Sigmoid colon (tissue), 7 donors: ENCODE measurements around the gene RND3. TPM values are rescaled to one million over a fixed set of nuclear protein-coding genes. Genes with fewer than 3 reads are reported as not detected.

Experiments used
- DNase-seq: peaks from one replicate; pipeline ENCODE4 v3.0.0-alpha.2; 2019
- H3K27ac ChIP-seq, 4 donors: fragments of 200-600 bp; sonication (generic); one replicate each; pipeline ENCODE4 v1.5.1; 2016 to 2019; ENCODE audit warnings: mild to moderate bottlenecking in 1 of 4
- H3K27me3 ChIP-seq, 3 donors: fragments of 200-600 bp; sonication (generic); one replicate each; pipeline ENCODE4 v1.5.1; 2019; ENCODE audit warnings: mild to moderate bottlenecking in 1 of 3
- H3K36me3 ChIP-seq, 4 donors: fragments of 200-600 bp; sonication (generic); one replicate each; pipeline ENCODE4 v1.5.1; 2016 to 2019
- H3K4me1 ChIP-seq, 4 donors: fragments of 200-600 bp; sonication (generic); one replicate each; pipeline ENCODE4 v1.5.1; 2017 to 2019
- H3K4me3 ChIP-seq, 4 donors: fragments of 200-600 bp; sonication (generic); one replicate each; pipeline ENCODE4 v1.5.1; 2017 to 2019; ENCODE audit warnings: mild to moderate bottlenecking in 2 of 4, moderate library complexity in 1 of 4
- H3K9me3 ChIP-seq, 4 donors: fragments of 200-600 bp in 3 of 4; sonication (generic) in 3 of 4; one replicate each; pipeline versions ENCODE4 v1.5.1 to v1.6.1; 2013 to 2019
- EP300 ChIP-seq, 4 donors: sonication (generic); formaldehyde crosslinking; IDR thresholded peaks; one replicate each; pipeline ENCODE4 v1.6.1; 2017; ENCODE audit warnings: antibody characterized with exemption in 4 of 4
- POLR2A ChIP-seq, 2 donors: fragments of 450-650 bp; IDR thresholded peaks; one replicate each; pipeline ENCODE4 v1.6.1; 2016; ENCODE audit warnings: antibody characterized with exemption in 2 of 2, mild to moderate bottlenecking in 2 of 2, moderate library complexity in 2 of 2
- POLR2AphosphoS5 ChIP-seq, 4 donors: sonication (generic); formaldehyde crosslinking; IDR thresholded peaks; one replicate each; pipeline ENCODE4 v1.6.1; 2017; ENCODE audit warnings: antibody characterized with exemption in 4 of 4
- WGBS, 2 donors: extraction: QIAGEN DNeasy Blood & Tissue Kit; methylation state at CpG; one replicate each; pipeline ENCODE4 v1.1.7; 2013; 5-methylcytosine and 5-hydroxymethylcytosine counted together
- intact Hi-C: fragments of 100-400 bp; cut with DNase I; formaldehyde crosslinking; loops from one replicate; pipeline ENCODE4 v1.15.1; 2023
- polyA plus RNA-seq, 3 donors: library from polyadenylated mRNA; stranded (reverse); fragments of 200-250 nt; gene quantifications; one replicate each; pipeline ENCODE4 v1.2.3, GENCODE V29; 2013
- total RNA-seq, 4 donors: library from RNA; depleted of rRNA; stranded (reverse); fragments of >200 nt; gene quantifications; one replicate each; pipeline ENCODE4 v1.1.0, GENCODE V29; 2016
- TF ChIP-seq, protein P1 (sequence below), 4 experiments: fragments of 450-650 bp in 3 of 4; fragments of 200-600 bp in 1 of 4; IDR thresholded peaks; one replicate each; pipeline ENCODE4 v1.5.1; 2016 to 2019; ENCODE audit warnings: antibody characterized with exemption in 4 of 4, mild to moderate bottlenecking in 3 of 4, moderate library complexity in 2 of 4
- donor health status: healthy with polysubstance abuse.
- donor health status: Bipolar disorder and iron deficiency.
- donor health status: healthy.

The RND3 gene
- total and polyA plus RNA-seq, 7 donors, result 22.3 to 171 (median 31.3) TPM

DNA sequence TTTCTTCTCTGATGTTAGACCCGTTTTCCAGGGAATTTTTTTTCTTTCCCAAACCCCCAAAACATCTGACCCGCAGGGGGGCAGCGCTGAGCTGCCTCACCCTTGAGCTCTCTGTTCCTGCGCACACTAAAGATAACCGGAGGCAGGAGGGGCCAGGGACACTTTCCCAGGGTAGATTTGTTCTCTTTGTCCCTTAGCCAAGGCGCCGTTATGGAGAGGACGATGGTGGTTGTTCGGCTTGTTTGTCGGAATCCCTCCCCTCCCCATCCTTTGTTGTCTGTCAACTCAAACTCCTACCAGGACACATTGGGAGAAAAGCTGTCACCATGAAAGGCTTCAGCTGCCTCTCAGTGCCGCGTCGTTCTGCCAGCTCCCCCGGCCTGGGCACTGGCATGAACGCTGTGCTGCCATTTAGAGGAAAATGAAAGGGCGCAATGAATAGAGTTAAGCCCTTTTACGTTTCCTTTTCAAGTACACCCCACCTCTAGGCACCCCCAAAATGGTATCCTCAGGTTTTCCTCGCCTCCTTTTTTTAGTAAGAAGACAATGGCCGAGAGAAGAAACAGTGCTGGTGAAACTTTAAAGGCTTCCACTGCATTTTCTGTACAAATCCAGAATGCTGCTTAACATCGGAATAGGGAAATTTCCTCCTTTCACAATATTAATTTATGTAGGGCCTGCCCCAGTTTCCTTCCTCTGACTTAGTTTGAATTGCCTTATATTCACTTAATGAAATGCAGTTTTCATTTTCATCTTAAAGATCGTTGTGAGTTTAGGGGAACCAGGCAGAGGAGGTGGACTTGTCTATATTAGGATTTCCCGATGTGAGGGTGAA lies 62.1 kb downstream of the RND3 start:
- Histone ChIP-seq H3K36me3 (no peaks in the 10 kb centered on the region), H3K9me3 (no peaks in the 10 kb centered on the region), H3K27ac (no peak overlapping the region), H3K27me3 (no peaks in the 10 kb centered on the region), H3K4me1 (no peaks in the 10 kb centered on the region), H3K4me3 (no peak overlapping the region)
- WGBS, 2 donors, result 67 to 90% methylated on average over 22 of the region's 22 CpGs
- intact Hi-C loops, result no loop called here
- DNase-seq, result no peak
- TF ChIP-seq POLR2AphosphoS5 (IDR thresholded peaks at IDR 0.05), result no peak
- TF ChIP-seq EP300 (IDR thresholded peaks at IDR 0.05), result no peak
- no peak for TF ChIP-seq POLR2A (IDR thresholded peaks at IDR 0.05)
- TF ChIP-seq, protein P1, sequence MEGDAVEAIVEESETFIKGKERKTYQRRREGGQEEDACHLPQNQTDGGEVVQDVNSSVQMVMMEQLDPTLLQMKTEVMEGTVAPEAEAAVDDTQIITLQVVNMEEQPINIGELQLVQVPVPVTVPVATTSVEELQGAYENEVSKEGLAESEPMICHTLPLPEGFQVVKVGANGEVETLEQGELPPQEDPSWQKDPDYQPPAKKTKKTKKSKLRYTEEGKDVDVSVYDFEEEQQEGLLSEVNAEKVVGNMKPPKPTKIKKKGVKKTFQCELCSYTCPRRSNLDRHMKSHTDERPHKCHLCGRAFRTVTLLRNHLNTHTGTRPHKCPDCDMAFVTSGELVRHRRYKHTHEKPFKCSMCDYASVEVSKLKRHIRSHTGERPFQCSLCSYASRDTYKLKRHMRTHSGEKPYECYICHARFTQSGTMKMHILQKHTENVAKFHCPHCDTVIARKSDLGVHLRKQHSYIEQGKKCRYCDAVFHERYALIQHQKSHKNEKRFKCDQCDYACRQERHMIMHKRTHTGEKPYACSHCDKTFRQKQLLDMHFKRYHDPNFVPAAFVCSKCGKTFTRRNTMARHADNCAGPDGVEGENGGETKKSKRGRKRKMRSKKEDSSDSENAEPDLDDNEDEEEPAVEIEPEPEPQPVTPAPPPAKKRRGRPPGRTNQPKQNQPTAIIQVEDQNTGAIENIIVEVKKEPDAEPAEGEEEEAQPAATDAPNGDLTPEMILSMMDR (IDR thresholded peaks at IDR 0.05), result no peak

DNA sequence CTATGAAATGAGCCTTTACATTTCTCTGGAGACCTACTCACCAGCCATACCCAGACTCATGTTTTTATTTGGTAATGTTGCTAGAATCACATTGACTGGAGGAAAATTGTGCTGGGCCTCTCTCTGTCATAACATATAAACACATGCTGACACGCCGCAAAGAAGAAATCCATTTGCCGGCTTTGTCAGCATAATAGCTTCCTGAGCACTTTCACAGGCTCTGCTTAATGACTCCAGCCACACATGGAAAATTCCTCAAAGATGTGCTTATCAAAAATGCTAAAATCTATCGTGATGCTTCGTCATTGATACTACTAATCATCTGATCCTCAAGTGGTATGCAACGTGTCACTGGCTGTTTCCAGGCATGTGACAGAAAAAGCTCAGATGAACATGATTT lies 63.1 kb downstream of the RND3 start:
- TF ChIP-seq, protein P1 (IDR thresholded peaks at IDR 0.05), result no peak
- no peak for TF ChIP-seq POLR2AphosphoS5 (IDR thresholded peaks at IDR 0.05)
- no peak for TF ChIP-seq EP300 (IDR thresholded peaks at IDR 0.05)
- TF ChIP-seq POLR2A (IDR thresholded peaks at IDR 0.05), result no peak
- WGBS, 2 donors, result 68 to 90% methylated on average over 6 of the region's 6 CpGs
- Histone ChIP-seq H3K4me1 (no peaks in the 10 kb centered on the region), H3K9me3 (no peaks in the 10 kb centered on the region), H3K27ac (no peak overlapping the region), H3K36me3 (no peaks in the 10 kb centered on the region), H3K27me3 (no peaks in the 10 kb centered on the region), H3K4me3 (no peak overlapping the region)
- DNase-seq, result no peak
- intact Hi-C loops, result no loop called here

DNA sequence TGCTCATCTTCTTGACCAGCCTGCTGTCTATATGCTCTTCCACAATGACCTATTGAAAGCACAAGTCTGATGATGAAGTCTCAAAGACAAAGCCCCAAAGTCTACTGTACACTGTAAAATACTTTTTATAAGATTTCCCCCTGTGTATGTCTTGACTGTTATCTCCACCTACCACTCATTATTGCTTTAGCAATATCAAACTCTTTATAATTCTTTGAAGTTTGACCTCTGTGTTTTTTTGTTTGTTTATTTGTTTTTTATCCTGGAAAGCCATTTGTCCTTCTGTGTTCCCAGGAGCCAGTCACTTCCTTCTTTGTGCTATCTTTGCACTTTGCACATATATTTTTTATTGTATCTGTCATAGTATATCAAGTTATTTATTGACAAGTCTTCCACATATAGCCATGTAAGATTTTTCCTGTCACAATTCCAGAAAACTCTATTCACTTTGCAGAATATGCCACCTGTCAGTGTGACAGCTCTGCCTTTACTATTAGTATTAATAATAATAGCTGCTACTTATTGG lies 66.3 kb downstream of the RND3 start:
- intact Hi-C loops, result no loop called here
- H3K36me3 ChIP-seq, result no peaks in the 10 kb centered on the region
- no peak for DNase-seq
- no peaks in the 10 kb centered on the region for H3K27me3 ChIP-seq
- no peaks in the 10 kb centered on the region for H3K9me3 ChIP-seq
- H3K4me3 ChIP-seq, result no peak overlapping the region
- H3K27ac ChIP-seq, result no peak overlapping the region
- TF ChIP-seq EP300 (IDR thresholded peaks at IDR 0.05), result no peak
- TF ChIP-seq POLR2A (IDR thresholded peaks at IDR 0.05), result no peak
- no peak for TF ChIP-seq POLR2AphosphoS5 (IDR thresholded peaks at IDR 0.05)
- TF ChIP-seq, protein P1 (IDR thresholded peaks at IDR 0.05), result no peak
- H3K4me1 ChIP-seq, result no peaks in the 10 kb centered on the region

DNA sequence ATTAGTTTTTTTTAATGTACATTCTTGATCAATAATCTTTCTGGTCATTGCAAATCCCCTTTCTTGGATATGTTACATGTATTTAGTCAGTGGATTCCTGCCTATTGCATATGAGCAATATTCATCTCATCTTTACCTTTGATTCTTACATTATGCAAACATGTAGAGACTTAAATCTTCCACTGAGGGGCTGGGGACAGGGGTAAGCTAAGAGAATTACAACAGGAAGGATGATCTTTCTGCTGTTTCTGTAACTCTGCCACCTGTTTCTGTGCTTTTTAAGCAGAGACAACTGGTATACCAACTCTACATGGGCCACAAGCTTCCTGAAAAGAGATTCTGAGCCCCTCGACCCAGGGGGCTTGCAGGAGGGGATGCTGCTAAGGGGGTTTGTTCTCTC lies 68.6 kb downstream of the RND3 start:
- no peaks in the 10 kb centered on the region for H3K36me3 ChIP-seq
- intact Hi-C loops, result no loop called here
- no peak for DNase-seq
- H3K9me3 ChIP-seq, result no peaks in the 10 kb centered on the region
- H3K4me1 ChIP-seq, result no peaks in the 10 kb centered on the region
- H3K27me3 ChIP-seq, result no peaks in the 10 kb centered on the region
- 55 to 63% methylated on average over 1 of the region's 1 CpG for WGBS, 2 donors
- TF ChIP-seq POLR2A (IDR thresholded peaks at IDR 0.05) (no peak), POLR2AphosphoS5 (IDR thresholded peaks at IDR 0.05) (no peak), EP300 (IDR thresholded peaks at IDR 0.05) (no peak)
- H3K4me3 ChIP-seq, result no peak overlapping the region
- no peak overlapping the region for H3K27ac ChIP-seq
